Body of pancreas (tissue), 4 donors: ENCODE measurements around the gene PRAF2. TPM values are rescaled to one million over a fixed set of nuclear protein-coding genes. Genes with fewer than 3 reads are reported as not detected.

Source experiments
- ATAC-seq: fragments of 150-250 bp; one replicate; pipeline ENCODE4 v1.9.1; 2016
- DNase-seq, 4 donors: peaks; one replicate each; pipeline ENCODE4 v3.0.0-alpha.2; 2019
- H3K27ac ChIP-seq, 4 donors: fragments of 200-600 bp; sonication (generic); 1 replicate in 3 of 4; 2 replicates in 1 of 4; pipeline versions ENCODE4 v1.5.1 to v1.6.1; 2016 to 2019; ENCODE audit warnings: mild to moderate bottlenecking in 1 of 4, mixed read lengths in 1 of 4, moderate library complexity in 1 of 4
- H3K27me3 ChIP-seq, 2 donors: fragments of 200-600 bp; sonication (generic); one replicate each; pipeline ENCODE4 v1.6.0; 2016; ENCODE audit warnings: mild to moderate bottlenecking in 1 of 2
- H3K36me3 ChIP-seq, 2 donors: fragments of 200-600 bp; sonication (generic); replicated peaks in 1 of 2; 2 replicates each; pipeline ENCODE4 v1.5.1; 2016; ENCODE audit warnings: low read depth in 2 of 2; ENCODE audit not compliant: insufficient read depth in 1 of 2
- H3K4me1 ChIP-seq: fragments of 200-600 bp; sonication (generic); one replicate; pipeline ENCODE4 v1.6.0; 2016
- H3K4me3 ChIP-seq, 2 donors: fragments of 200-600 bp; sonication (generic); 1 replicate in 1 of 2; 2 replicates in 1 of 2; pipeline ENCODE4 v1.5.1; 2016 to 2019
- H3K9me3 ChIP-seq, 3 donors: fragments of 200-600 bp; sonication (generic); 1 replicate in 2 of 3; 2 replicates in 1 of 3; pipeline ENCODE4 v1.5.1; 2016
- CTCF ChIP-seq, 7 experiments: fragments of 450-650 bp in 4 of 7; fragments of 200-600 bp in 3 of 7; sonication (generic) in 3 of 7; IDR thresholded peaks; one replicate each; pipeline ENCODE4 v1.5.1; 2016 to 2019; ENCODE audit warnings: antibody characterized with exemption in 7 of 7
- POLR2A ChIP-seq, 3 donors: fragments of 450-650 bp; IDR thresholded peaks; one replicate each; pipeline ENCODE4 v1.6.1; 2016; ENCODE audit warnings: antibody characterized with exemption in 3 of 3, mild to moderate bottlenecking in 2 of 3
- WGBS, 2 donors: methylation state at CpG; one replicate each; pipeline ENCODE4 v1.1.5; 2017; 5-methylcytosine and 5-hydroxymethylcytosine counted together
- intact Hi-C: fragments of 100-400 bp; cut with DNase I; formaldehyde crosslinking; loops from one replicate; pipeline ENCODE4 v1.15.1; 2023
- total RNA-seq, 2 donors: library from RNA; depleted of rRNA; stranded (reverse); fragments of >200 nt; gene quantifications; one replicate each; pipeline ENCODE4 v1.1.0, GENCODE V29; 2016

The PRAF2 gene
- total RNA-seq, 2 donors from 2014 or later, result 5.4 to 10.9 TPM

GRCh38 chrX:49102190-49102589 is 28.4 kb upstream of the PRAF2 start:
- 70 to 79% methylated on average over 7 to 8 of the region's 9 CpGs for WGBS, 2 donors
- Histone ChIP-seq H3K9me3 (no peaks in the 10 kb centered on the region), H3K27me3 (no peaks in the 10 kb centered on the region), H3K27ac (no peak overlapping the region), H3K4me1 (no peaks in the 10 kb centered on the region), H3K4me3 (no peak overlapping the region), H3K36me3 (no peaks in the 10 kb centered on the region)
- DNase-seq (no peak), ATAC-seq (no peak)
- TF ChIP-seq POLR2A (IDR thresholded peaks at IDR 0.05) (no peak), CTCF (IDR thresholded peaks at IDR 0.05) (no peak)
- intact Hi-C loops, result no loop called here

GRCh38 chrX:49101629-49101984 is 27.8 kb upstream of the PRAF2 start:
- intact Hi-C loops, result no loop called here
- ATAC-seq (no peak), DNase-seq (no peak)
- Histone ChIP-seq H3K27ac (peak overlapping the region in 3 of 4 donors; percentile 60 to 88 (median 85)), H3K4me1 (no peaks in the 10 kb centered on the region), H3K9me3 (no peaks in the 10 kb centered on the region), H3K36me3 (no peaks in the 10 kb centered on the region), H3K4me3 (no peak overlapping the region), H3K27me3 (no peaks in the 10 kb centered on the region)
- 7 to 25% methylated on average over 4 to 6 of the region's 9 CpGs for WGBS, 2 donors
- TF ChIP-seq POLR2A (IDR thresholded peaks at IDR 0.05) (no peak), CTCF (IDR thresholded peaks at IDR 0.05) (no peak)

- intact Hi-C loops, result no loop called here
- Histone ChIP-seq H3K4me1 (no peaks in the 10 kb centered on the region), H3K27ac (peak overlapping the region; percentile 60 to 88 (median 80)), H3K36me3 (no peaks in the 10 kb centered on the region), H3K4me3 (peak overlapping the region; percentile 20 to 21), H3K9me3 (no peaks in the 10 kb centered on the region), H3K27me3 (no peaks in the 10 kb centered on the region)
- ATAC-seq, result peak; percentile 98
- DNase-seq, result peak; percentile 91 to 94 (median 92)
- 0% methylated on average over 9 to 45 of the region's 74 CpGs for WGBS, 2 donors
- TF ChIP-seq CTCF (IDR thresholded peaks at IDR 0.05), result no peak
- TF ChIP-seq POLR2A (IDR thresholded peaks at IDR 0.05), result peak; percentile 51 to 83 (median 79)
These were observed 27.2 kb upstream of the PRAF2 start for GRCh38 chrX:49100704-49101628.

GRCh38 chrX:49096419-49096818 is 22.6 kb upstream of the PRAF2 start:
- intact Hi-C loops, result no loop called here
- Histone ChIP-seq H3K4me3 (no peak overlapping the region), H3K27me3 (no peaks in the 10 kb centered on the region), H3K36me3 (no peaks in the 10 kb centered on the region), H3K4me1 (no peaks in the 10 kb centered on the region), H3K9me3 (no peaks in the 10 kb centered on the region), H3K27ac (no peak overlapping the region)
- no peak for TF ChIP-seq POLR2A (IDR thresholded peaks at IDR 0.05)
- TF ChIP-seq CTCF (IDR thresholded peaks at IDR 0.05), result no peak
- 94 to 100% methylated on average over 4 of the region's 4 CpGs for WGBS, 2 donors
- ATAC-seq (no peak), DNase-seq (no peak)

- no peaks in the 10 kb centered on the region for H3K9me3 ChIP-seq
- H3K4me3 ChIP-seq, result no peak overlapping the region
- intact Hi-C loops, result no loop called here
- H3K27me3 ChIP-seq, result no peaks in the 10 kb centered on the region
- H3K36me3 ChIP-seq, result no peaks in the 10 kb centered on the region
- H3K4me1 ChIP-seq, result no peaks in the 10 kb centered on the region
- WGBS, 2 donors, result 77 to 80% methylated on average over 3 to 4 of the region's 4 CpGs
- TF ChIP-seq CTCF (IDR thresholded peaks at IDR 0.05) (no peak), POLR2A (IDR thresholded peaks at IDR 0.05) (no peak)
- no peak for DNase-seq
- H3K27ac ChIP-seq, result no peak overlapping the region
- ATAC-seq, result no peak
These were observed 15.8 kb upstream of the PRAF2 start for GRCh38 chrX:49089553-49089952.
